Measurements from ENCODE around the gene MRPL49.
"Not testable (repeated sequence)": the region's sequence is repeated elsewhere in the genome, so short reads cannot be mapped to it uniquely, and the experiment has no call there.

Gene MRPL49

GRCh38 chr11:65134952-65135632 is 13.0 kb downstream of the MRPL49 start:
- peak; percentile 64 to 85 for DNase-seq

- DNase-seq: no peak
Observed at GRCh38 chr11:65135633-65136145, 13.6 kb downstream of the MRPL49 start.

GRCh38 chr11:65136515-65137096 is 14.5 kb downstream of the MRPL49 start:
- DNase-seq: no peak

- DNase-seq: no peak
Observed at GRCh38 chr11:65141896-65142494, 19.9 kb downstream of the MRPL49 start.

- DNase-seq: no peak
Observed at GRCh38 chr11:65147352-65148075, 25.4 kb downstream of the MRPL49 start.

- DNase-seq: no peak
Observed at GRCh38 chr11:65148657-65149056, 26.5 kb downstream of the MRPL49 start.

- not testable (repeated sequence) for DNase-seq
Observed at GRCh38 chr11:65150131-65150508, 28.0 kb downstream of the MRPL49 start.

- no peak for DNase-seq
Observed at GRCh38 chr11:65150509-65151299, 28.6 kb downstream of the MRPL49 start.

- no peak for DNase-seq
Observed at GRCh38 chr11:65151331-65151899, 29.3 kb downstream of the MRPL49 start.

GRCh38 chr11:65152122-65152521 is 30.0 kb downstream of the MRPL49 start:
- no peak for DNase-seq

- no peak for DNase-seq
Observed at GRCh38 chr11:65156256-65156655, 34.1 kb downstream of the MRPL49 start.

GRCh38 chr11:65156926-65157325 is 34.8 kb downstream of the MRPL49 start:
- DNase-seq: no peak

GRCh38 chr11:65157336-65157735 is 35.2 kb downstream of the MRPL49 start:
- no peak for DNase-seq

GRCh38 chr11:65159012-65159411 is 36.9 kb downstream of the MRPL49 start:
- no peak for DNase-seq

GRCh38 chr11:65160643-65161042 is 38.5 kb downstream of the MRPL49 start:
- DNase-seq: no peak

- DNase-seq: no peak
Observed at GRCh38 chr11:65163684-65164083, 41.6 kb downstream of the MRPL49 start.

- DNase-seq: no peak
Observed at GRCh38 chr11:65165410-65166317, 43.5 kb downstream of the MRPL49 start.

GRCh38 chr11:65166893-65167292 is 44.8 kb downstream of the MRPL49 start:
- DNase-seq: no peak

- no peak for DNase-seq
Observed at GRCh38 chr11:65167656-65168055, 45.5 kb downstream of the MRPL49 start.

GRCh38 chr11:65169164-65169641 is 47.1 kb downstream of the MRPL49 start:
- no peak for DNase-seq

GRCh38 chr11:65170058-65170534 is 48.0 kb downstream of the MRPL49 start, which contains the start of gene SPDYC:
TSS of gene SPDYC (plus strand) at chr11:65170233. CDS start at chr11:65171358, 1,125 bp downstream.
- DNase-seq: no peak

Measured in stimulated activated CD4-positive, alpha-beta T cell treated with anti-CD3 and anti-CD28 coated beads, Interleukin-4, amount 100 ng/mL, for 4 hours (primary cell).